ENCODE results near the gene SNX19. TPM values are rescaled to one million over a fixed set of nuclear protein-coding genes. Genes with fewer than 3 reads are reported as not detected.

The SNX19 gene
- polyA plus RNA-seq, 1 donor from 2014 or later: 20.8 TPM

- Histone ChIP-seq H3K27me3 (ENCODE audit: insufficient read depth, low read depth, low read length) (no peaks in the 10 kb centered on the region), H2AFZ (ENCODE audit: low read depth, low read length) (no peak overlapping the region)
- TF ChIP-seq POLR2AphosphoS5 (IDR thresholded peaks at IDR 0.05) (no peak), EP300 (conservative IDR thresholded peaks at IDR 0.05; ENCODE audit: poor library complexity, severe bottlenecking) (no peak), SMC3 (conservative IDR thresholded peaks at IDR 0.05; ENCODE audit: poor library complexity) (no peak), REST (IDR thresholded peaks at IDR 0.05; ENCODE audit: borderline replicate concordance) (no peak), EZH2 (IDR thresholded peaks at IDR 0.05; ENCODE audit: borderline replicate concordance, insufficient read depth, low read length, poor library complexity, severe bottlenecking) (no peak), CTCF (IDR thresholded peaks at IDR 0.05; ENCODE audit: poor library complexity, severe bottlenecking) (no peak), MXI1 (conservative IDR thresholded peaks at IDR 0.05; ENCODE audit: poor library complexity, severe bottlenecking) (no peak), TAF1 (IDR thresholded peaks at IDR 0.05; ENCODE audit: low read depth) (no peak), RAD21 (conservative IDR thresholded peaks at IDR 0.05) (no peak)
These were observed 69.7 kb downstream of the SNX19 start for GRCh38 chr11:130846606-130847005.

GRCh38 chr11:130842001-130842400, 74.3 kb downstream of the SNX19 start:
- no peak overlapping the region for H3K27ac ChIP-seq (ENCODE audit: low read length)
- TF ChIP-seq REST (IDR thresholded peaks at IDR 0.05; ENCODE audit: borderline replicate concordance): no peak
- no peak for TF ChIP-seq CTCF (IDR thresholded peaks at IDR 0.05; ENCODE audit: poor library complexity, severe bottlenecking)
- TF ChIP-seq RAD21 (conservative IDR thresholded peaks at IDR 0.05): no peak
- TF ChIP-seq TAF1 (IDR thresholded peaks at IDR 0.05; ENCODE audit: low read depth): no peak
- TF ChIP-seq MXI1 (conservative IDR thresholded peaks at IDR 0.05; ENCODE audit: poor library complexity, severe bottlenecking): no peak
- no peak for TF ChIP-seq EZH2 (IDR thresholded peaks at IDR 0.05; ENCODE audit: borderline replicate concordance, insufficient read depth, low read length, poor library complexity, severe bottlenecking)
- TF ChIP-seq SMC3 (conservative IDR thresholded peaks at IDR 0.05; ENCODE audit: poor library complexity): no peak
- TF ChIP-seq POLR2AphosphoS5 (IDR thresholded peaks at IDR 0.05): no peak
- TF ChIP-seq EP300 (conservative IDR thresholded peaks at IDR 0.05; ENCODE audit: poor library complexity, severe bottlenecking): no peak
- H3K27me3 ChIP-seq (ENCODE audit: insufficient read depth, low read depth, low read length): no peaks in the 10 kb centered on the region
- no peaks in the 10 kb centered on the region for H3K79me2 ChIP-seq (replicated peaks; ENCODE audit: insufficient read depth, low read length)
- H3K4me2 ChIP-seq (ENCODE audit: low read length): no peak overlapping the region
- no peak overlapping the region for H3K9ac ChIP-seq (ENCODE audit: low read length)
- no peaks in the 10 kb centered on the region for H4K20me1 ChIP-seq (ENCODE audit: insufficient read depth)
- H3K9me2 ChIP-seq (ENCODE audit: insufficient read depth, low read length): no peaks in the 10 kb centered on the region
- no peaks in the 10 kb centered on the region for H3F3A ChIP-seq (ENCODE audit: insufficient read depth, low read length, poor library complexity, severe bottlenecking)
- H2AFZ ChIP-seq (ENCODE audit: low read depth, low read length): no peak overlapping the region
- no peaks in the 10 kb centered on the region for H3K9me3 ChIP-seq (ENCODE audit: low read length)
- H3K36me3 ChIP-seq (ENCODE audit: insufficient read depth, low read length): no peaks in the 10 kb centered on the region
- H3K4me3 ChIP-seq (ENCODE audit: low read length): no peak overlapping the region

More at GRCh38 chr11:130846606-130847005, 69.7 kb downstream of the SNX19 start:
- Histone ChIP-seq H3K27ac (ENCODE audit: low read length) (no peak overlapping the region), H3K9me3 (ENCODE audit: low read length) (no peaks in the 10 kb centered on the region), H3K36me3 (ENCODE audit: insufficient read depth, low read length) (no peaks in the 10 kb centered on the region), H3F3A (ENCODE audit: insufficient read depth, low read length, poor library complexity, severe bottlenecking) (no peaks in the 10 kb centered on the region), H3K4me3 (ENCODE audit: low read length) (no peak overlapping the region), H3K9ac (ENCODE audit: low read length) (no peak overlapping the region), H3K79me2 (replicated peaks; ENCODE audit: insufficient read depth, low read length) (no peaks in the 10 kb centered on the region), H3K4me2 (ENCODE audit: low read length) (no peak overlapping the region), H3K9me2 (ENCODE audit: insufficient read depth, low read length) (no peaks in the 10 kb centered on the region), H4K20me1 (ENCODE audit: insufficient read depth) (no peaks in the 10 kb centered on the region)
